ENCODE results near the gene MAVS.

DNA sequence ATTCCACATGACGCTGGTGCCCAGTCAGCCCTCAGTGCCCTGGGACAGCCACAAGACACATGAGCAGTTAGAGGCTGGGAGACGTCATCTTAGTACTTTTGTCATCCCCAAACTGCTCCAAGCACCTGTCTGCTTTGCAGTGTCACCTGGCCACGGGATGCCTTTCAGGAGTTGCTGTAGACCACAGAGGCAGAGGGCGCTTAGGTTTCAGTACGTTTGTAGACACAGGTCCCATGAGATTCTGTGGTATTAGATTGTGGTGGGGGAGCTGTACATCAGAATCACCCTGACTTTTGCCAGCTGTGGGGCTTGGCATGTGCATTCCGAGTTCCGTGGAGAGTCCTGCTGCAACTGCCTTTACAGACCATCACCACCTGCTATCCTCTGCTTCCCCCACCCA, 16.7 kb downstream of the MAVS start:
- TF ChIP-seq SIN3A (IDR thresholded peaks at IDR 0.05; ENCODE audit: borderline replicate concordance, insufficient read depth, low read length) (no peak), POLR2AphosphoS5 (IDR thresholded peaks at IDR 0.05; ENCODE audit: low read depth, low read length) (no peak), TAF1 (IDR thresholded peaks at IDR 0.05; ENCODE audit: borderline replicate concordance, insufficient read depth, low read length) (no peak)
- TF ChIP-seq, protein P1, sequence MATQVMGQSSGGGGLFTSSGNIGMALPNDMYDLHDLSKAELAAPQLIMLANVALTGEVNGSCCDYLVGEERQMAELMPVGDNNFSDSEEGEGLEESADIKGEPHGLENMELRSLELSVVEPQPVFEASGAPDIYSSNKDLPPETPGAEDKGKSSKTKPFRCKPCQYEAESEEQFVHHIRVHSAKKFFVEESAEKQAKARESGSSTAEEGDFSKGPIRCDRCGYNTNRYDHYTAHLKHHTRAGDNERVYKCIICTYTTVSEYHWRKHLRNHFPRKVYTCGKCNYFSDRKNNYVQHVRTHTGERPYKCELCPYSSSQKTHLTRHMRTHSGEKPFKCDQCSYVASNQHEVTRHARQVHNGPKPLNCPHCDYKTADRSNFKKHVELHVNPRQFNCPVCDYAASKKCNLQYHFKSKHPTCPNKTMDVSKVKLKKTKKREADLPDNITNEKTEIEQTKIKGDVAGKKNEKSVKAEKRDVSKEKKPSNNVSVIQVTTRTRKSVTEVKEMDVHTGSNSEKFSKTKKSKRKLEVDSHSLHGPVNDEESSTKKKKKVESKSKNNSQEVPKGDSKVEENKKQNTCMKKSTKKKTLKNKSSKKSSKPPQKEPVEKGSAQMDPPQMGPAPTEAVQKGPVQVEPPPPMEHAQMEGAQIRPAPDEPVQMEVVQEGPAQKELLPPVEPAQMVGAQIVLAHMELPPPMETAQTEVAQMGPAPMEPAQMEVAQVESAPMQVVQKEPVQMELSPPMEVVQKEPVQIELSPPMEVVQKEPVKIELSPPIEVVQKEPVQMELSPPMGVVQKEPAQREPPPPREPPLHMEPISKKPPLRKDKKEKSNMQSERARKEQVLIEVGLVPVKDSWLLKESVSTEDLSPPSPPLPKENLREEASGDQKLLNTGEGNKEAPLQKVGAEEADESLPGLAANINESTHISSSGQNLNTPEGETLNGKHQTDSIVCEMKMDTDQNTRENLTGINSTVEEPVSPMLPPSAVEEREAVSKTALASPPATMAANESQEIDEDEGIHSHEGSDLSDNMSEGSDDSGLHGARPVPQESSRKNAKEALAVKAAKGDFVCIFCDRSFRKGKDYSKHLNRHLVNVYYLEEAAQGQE (IDR thresholded peaks at IDR 0.05; ENCODE audit: insufficient read depth in 1 of 2, low read depth in 2 of 2, low read length in 2 of 2), result no peak
